ENCODE measurements around the gene PLXNA4.

DNA sequence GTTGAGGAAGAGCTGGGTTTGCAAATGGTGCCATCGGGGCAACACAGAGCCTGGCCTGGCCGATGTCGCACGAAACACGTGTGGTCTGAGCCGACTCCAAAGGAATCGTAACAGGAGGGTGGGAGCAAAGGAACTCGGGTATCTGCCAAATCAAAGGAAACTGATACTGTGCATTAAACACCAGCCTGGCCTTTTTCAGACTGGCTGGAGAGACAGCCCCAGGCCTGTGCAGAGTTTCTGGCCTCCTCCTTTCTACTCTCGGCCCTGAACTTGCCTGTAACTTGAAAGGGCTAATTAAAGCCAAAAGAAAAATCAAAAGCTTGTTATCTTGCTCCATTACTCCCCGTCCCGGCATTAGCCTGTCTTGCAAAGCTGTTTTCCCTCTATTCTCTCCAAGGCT is 71.4 kb downstream of the PLXNA4 start:
- TF ChIP-seq, protein P1, sequence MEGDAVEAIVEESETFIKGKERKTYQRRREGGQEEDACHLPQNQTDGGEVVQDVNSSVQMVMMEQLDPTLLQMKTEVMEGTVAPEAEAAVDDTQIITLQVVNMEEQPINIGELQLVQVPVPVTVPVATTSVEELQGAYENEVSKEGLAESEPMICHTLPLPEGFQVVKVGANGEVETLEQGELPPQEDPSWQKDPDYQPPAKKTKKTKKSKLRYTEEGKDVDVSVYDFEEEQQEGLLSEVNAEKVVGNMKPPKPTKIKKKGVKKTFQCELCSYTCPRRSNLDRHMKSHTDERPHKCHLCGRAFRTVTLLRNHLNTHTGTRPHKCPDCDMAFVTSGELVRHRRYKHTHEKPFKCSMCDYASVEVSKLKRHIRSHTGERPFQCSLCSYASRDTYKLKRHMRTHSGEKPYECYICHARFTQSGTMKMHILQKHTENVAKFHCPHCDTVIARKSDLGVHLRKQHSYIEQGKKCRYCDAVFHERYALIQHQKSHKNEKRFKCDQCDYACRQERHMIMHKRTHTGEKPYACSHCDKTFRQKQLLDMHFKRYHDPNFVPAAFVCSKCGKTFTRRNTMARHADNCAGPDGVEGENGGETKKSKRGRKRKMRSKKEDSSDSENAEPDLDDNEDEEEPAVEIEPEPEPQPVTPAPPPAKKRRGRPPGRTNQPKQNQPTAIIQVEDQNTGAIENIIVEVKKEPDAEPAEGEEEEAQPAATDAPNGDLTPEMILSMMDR (IDR thresholded peaks at IDR 0.05): no peak
- TF ChIP-seq POLR2A (IDR thresholded peaks at IDR 0.05): no peak
